NCI-H146 treated with DMSO at 0.1 percent for 48 hours (cell line): ENCODE measurements around the gene GNAT1.
"Not testable (repeated sequence)": the region's sequence is repeated elsewhere in the genome, so short reads cannot be mapped to it uniquely, and the experiment has no call there.

Experiments used
- DNase-seq: peaks from one replicate; lab custom pipeline; 2025; ENCODE audit not compliant: unreplicated experiment; lab: John Stamatoyannopoulos, UW

GNAT1 gene

GRCh38 chr3:50217681-50218080 lies 26.3 kb downstream of the GNAT1 start:
- DNase-seq, result no peak

- no peak for DNase-seq
These were observed 27.0 kb downstream of the GNAT1 start for GRCh38 chr3:50218448-50218847.

- DNase-seq, result no peak
These were observed 27.9 kb downstream of the GNAT1 start for GRCh38 chr3:50219285-50219684.

GRCh38 chr3:50220109-50220508 lies 28.7 kb downstream of the GNAT1 start:
- no peak for DNase-seq

- no peak for DNase-seq
These were observed 29.6 kb downstream of the GNAT1 start for GRCh38 chr3:50221051-50221410.

GRCh38 chr3:50221411-50222168 lies 30.2 kb downstream of the GNAT1 start:
- DNase-seq, result no peak

- no peak for DNase-seq
These were observed 30.7 kb downstream of the GNAT1 start for GRCh38 chr3:50222169-50222528.

- DNase-seq, result no peak
These were observed 33.2 kb downstream of the GNAT1 start for GRCh38 chr3:50224639-50225038.

GRCh38 chr3:50226888-50227389 lies 35.5 kb downstream of the GNAT1 start:
- DNase-seq, result peak; percentile 43

GRCh38 chr3:50227390-50228183 lies 36.2 kb downstream of the GNAT1 start:
- peak; percentile 84 for DNase-seq

GRCh38 chr3:50228184-50228763 lies 36.9 kb downstream of the GNAT1 start:
- DNase-seq, result not testable (repeated sequence)

GRCh38 chr3:50229490-50229889 lies 38.1 kb downstream of the GNAT1 start:
- no peak for DNase-seq

GRCh38 chr3:50230104-50230793 lies 38.8 kb downstream of the GNAT1 start:
- DNase-seq, result no peak

GRCh38 chr3:50230794-50231125 lies 39.4 kb downstream of the GNAT1 start:
- no peak for DNase-seq

GRCh38 chr3:50231581-50231980 lies 40.2 kb downstream of the GNAT1 start:
- DNase-seq, result no peak

GRCh38 chr3:50232303-50232702 lies 40.9 kb downstream of the GNAT1 start:
- DNase-seq, result no peak

- no peak for DNase-seq
These were observed 41.8 kb downstream of the GNAT1 start for GRCh38 chr3:50233176-50233575.

GRCh38 chr3:50235716-50236483 lies 44.5 kb downstream of the GNAT1 start, which contains the start of gene GNAI2:
Gene GNAI2 (plus strand): TSS chr3:50236204. CDS start chr3:50236336, 132 bp downstream.
- peak; percentile 90 for DNase-seq

- no peak for DNase-seq
These were observed 45.2 kb downstream of the GNAT1 start for GRCh38 chr3:50236484-50237132.

GRCh38 chr3:50237133-50237651 lies 45.8 kb downstream of the GNAT1 start:
- DNase-seq, result no peak
